Activated CD4-positive, alpha-beta T cell treated with anti-CD3 and anti-CD28 coated beads for 1 hour (primary cell): ENCODE results near the gene RAD23A.

Source experiments
- DNase-seq: peaks from one replicate; pipeline ENCODE4 v3.0.0-alpha.2; 2020

RAD23A gene

GRCh38 chr19:12985049-12985776 is 39.6 kb downstream of the RAD23A start:
- DNase-seq, result no peak

GRCh38 chr19:12986726-12987125 is 41.1 kb downstream of the RAD23A start:
- DNase-seq, result no peak

GRCh38 chr19:12987190-12987589 is 41.5 kb downstream of the RAD23A start:
- no peak for DNase-seq

- no peak for DNase-seq
Measured at GRCh38 chr19:12987781-12988180, 42.1 kb downstream of the RAD23A start.

GRCh38 chr19:12990431-12990830 is 44.8 kb downstream of the RAD23A start:
- no peak for DNase-seq

GRCh38 chr19:12990853-12991252 is 45.2 kb downstream of the RAD23A start:
- no peak for DNase-seq

- DNase-seq, result no peak
Measured at GRCh38 chr19:12991296-12991695, 45.6 kb downstream of the RAD23A start.

GRCh38 chr19:12992729-12993128 is 47.1 kb downstream of the RAD23A start:
- DNase-seq, result no peak

GRCh38 chr19:12993562-12993961 is 47.9 kb downstream of the RAD23A start:
- no peak for DNase-seq

- DNase-seq, result peak; percentile 46
Measured at GRCh38 chr19:12994701-12995595, 49.3 kb downstream of the RAD23A start, which contains the start of gene NFIX. Gene NFIX, plus strand, starts transcription at chr19:12995475. Its CDS starts 363 bp downstream, at chr19:12995838.

GRCh38 chr19:12995596-12996405 is 50.1 kb downstream of the RAD23A start:
- no peak for DNase-seq

- DNase-seq, result no peak
Measured at GRCh38 chr19:12996406-12997094, 50.9 kb downstream of the RAD23A start.

- no peak for DNase-seq
Measured at GRCh38 chr19:12997179-12997966, 51.7 kb downstream of the RAD23A start.

- DNase-seq, result no peak
Measured at GRCh38 chr19:12997967-12998940, 52.6 kb downstream of the RAD23A start.

GRCh38 chr19:13001166-13001501 is 55.5 kb downstream of the RAD23A start:
- DNase-seq, result no peak

- no peak for DNase-seq
Measured at GRCh38 chr19:13001502-13002165, 56.0 kb downstream of the RAD23A start.

- DNase-seq, result no peak
Measured at GRCh38 chr19:13002166-13002898, 56.7 kb downstream of the RAD23A start.

GRCh38 chr19:13003081-13003480 is 57.4 kb downstream of the RAD23A start:
- no peak for DNase-seq
